Neuronal stem cell (in vitro differentiated cells): ENCODE results near the gene CD8A.

ENCODE experiments used
- DNase-seq: peaks from one replicate; pipeline ENCODE4 v3.0.0-alpha.2; 2013; ENCODE audit warnings: low spot score
- H2AFZ ChIP-seq: one replicate; pipeline ENCODE4 v1.6.1; 2013; ENCODE audit warnings: mild to moderate bottlenecking, low read length, inconsistent platforms
- H2AK5ac ChIP-seq: 2 replicates; pipeline ENCODE4 v1.6.1; 2013; ENCODE audit warnings: low read depth, mild to moderate bottlenecking, inconsistent platforms, low read length, moderate library complexity, mixed read lengths
- H2BK120ac ChIP-seq: 2 replicates; pipeline ENCODE4 v1.6.1; 2013; ENCODE audit warnings: low read depth, mild to moderate bottlenecking, inconsistent platforms, low read length, moderate library complexity, mixed read lengths
- H2BK12ac ChIP-seq: one replicate; pipeline ENCODE4 v1.6.1; 2013; ENCODE audit warnings: low read length, inconsistent platforms
- H2BK15ac ChIP-seq: 2 replicates; pipeline ENCODE4 v1.6.1; 2013; ENCODE audit warnings: mild to moderate bottlenecking, low read length, inconsistent platforms, mixed read lengths
- H2BK5ac ChIP-seq: one replicate; pipeline ENCODE4 v1.6.1; 2013; ENCODE audit warnings: inconsistent platforms, mild to moderate bottlenecking, low read length, moderate library complexity
- H3K14ac ChIP-seq: one replicate; pipeline ENCODE4 v1.6.1; 2013; ENCODE audit warnings: low read length, inconsistent platforms
- H3K18ac ChIP-seq: 2 replicates; pipeline ENCODE4 v1.6.1; 2013; ENCODE audit warnings: low read length, inconsistent platforms
- H3K23ac ChIP-seq: 2 replicates; pipeline ENCODE4 v1.6.1; 2013; ENCODE audit warnings: low read depth, mild to moderate bottlenecking, mixed read lengths, low read length, inconsistent platforms; ENCODE audit not compliant: poor library complexity
- H3K27ac ChIP-seq: replicated peaks from 3 replicates; pipeline ENCODE4 v1.5.1; 2013; ENCODE audit warnings: low read length, inconsistent platforms
- H3K27me3 ChIP-seq, 3 experiments: 2 replicates each; pipeline ENCODE4 v1.6.1; 2013; ENCODE audit warnings: low read length in 3 of 3, mild to moderate bottlenecking in 2 of 3, inconsistent platforms in 1 of 3, low read depth in 1 of 3, mixed read lengths in 1 of 3, moderate library complexity in 1 of 3; ENCODE audit not compliant: control insufficient read depth in 3 of 3, insufficient read depth in 3 of 3
- H3K36me3 ChIP-seq, 2 donors: replicated peaks in 1 of 2; 2 replicates each; pipeline ENCODE4 v1.6.1; 2013; ENCODE audit warnings: low read length in 2 of 2; ENCODE audit not compliant: control insufficient read depth in 2 of 2, insufficient read depth in 2 of 2
- H3K4ac ChIP-seq: 2 replicates; pipeline ENCODE4 v1.6.1; 2013; ENCODE audit warnings: inconsistent platforms, mild to moderate bottlenecking, low read length, moderate library complexity
- H3K4me1 ChIP-seq, 2 donors: 1 replicate in 1 of 2; 2 replicates in 1 of 2; pipeline ENCODE4 v1.6.1; 2013; ENCODE audit warnings: low read length in 2 of 2, low read depth in 1 of 2; ENCODE audit not compliant: control insufficient read depth in 2 of 2, insufficient read depth in 1 of 2
- H3K4me2 ChIP-seq: one replicate; pipeline ENCODE4 v1.6.1; 2013; ENCODE audit warnings: mild to moderate bottlenecking, low read length, inconsistent platforms; ENCODE audit not compliant: insufficient read depth, poor library complexity, severe bottlenecking
- H3K4me3 ChIP-seq, 2 donors: 2 replicates each; pipeline ENCODE4 v1.5.1; 2013; ENCODE audit warnings: low read length in 2 of 2, mild to moderate bottlenecking in 2 of 2, inconsistent platforms in 1 of 2, moderate library complexity in 1 of 2
- H3K79me1 ChIP-seq: one replicate; pipeline ENCODE4 v1.6.1; 2013; ENCODE audit warnings: low read depth, mild to moderate bottlenecking, inconsistent platforms, low read length, moderate library complexity
- H3K9ac ChIP-seq: one replicate; pipeline ENCODE4 v1.6.1; 2013; ENCODE audit warnings: mild to moderate bottlenecking, low read depth, low read length, inconsistent platforms; ENCODE audit not compliant: poor library complexity
- H3K9me3 ChIP-seq, 2 donors: replicated peaks in 1 of 2; 2 replicates each; pipeline versions ENCODE3 to v1.6.1; 2013; ENCODE audit warnings: low read length in 2 of 2, mild to moderate bottlenecking in 2 of 2, inconsistent platforms in 1 of 2, low read depth in 1 of 2, mixed read lengths in 1 of 2, moderate library complexity in 1 of 2; ENCODE audit not compliant: control insufficient read depth in 2 of 2, insufficient read depth in 1 of 2
- H4K8ac ChIP-seq: one replicate; pipeline ENCODE4 v1.6.1; 2013; ENCODE audit warnings: low read depth, mild to moderate bottlenecking, inconsistent platforms, low read length, moderate library complexity
- H4K91ac ChIP-seq: one replicate; pipeline ENCODE4 v1.6.1; 2013; ENCODE audit warnings: low read length, low read depth, mild to moderate bottlenecking, inconsistent platforms; ENCODE audit not compliant: poor library complexity
- WGBS, 2 donors: extraction: QIAGEN DNeasy Blood & Tissue Kit; methylation state at CpG; one replicate each; pipeline ENCODE4 v1.1.7; 2013; ENCODE audit warnings: missing lambda C conversion rate in 2 of 2, mixed read lengths in 1 of 2; ENCODE audit not compliant: insufficient read length in 2 of 2, insufficient replicate concordance in 1 of 2; ENCODE audit errors: extremely low coverage in 2 of 2; 5-methylcytosine and 5-hydroxymethylcytosine counted together

The CD8A gene

DNA sequence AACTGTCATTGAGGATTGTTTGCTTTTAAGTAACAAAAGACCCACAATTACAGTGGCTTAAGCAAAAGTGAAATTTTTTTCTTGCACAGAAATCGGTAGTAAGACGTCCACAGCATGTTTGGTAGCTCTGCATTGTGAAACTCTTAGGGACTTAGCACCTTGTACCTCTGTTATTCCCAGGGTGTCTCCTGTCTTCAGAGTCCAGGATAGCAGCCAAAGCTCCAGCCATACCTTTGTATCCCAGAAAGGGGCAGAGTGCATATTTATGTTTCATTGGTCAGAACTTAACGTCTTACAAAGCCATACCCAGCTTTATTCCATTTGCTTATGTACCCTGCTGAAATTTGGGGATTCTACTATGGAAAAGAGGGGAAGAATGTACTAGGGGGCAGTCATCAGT is 37.8 kb downstream of the CD8A start:
- Histone ChIP-seq H2BK12ac (no peak overlapping the region), H3K14ac (no peak overlapping the region), H3K4ac (no peak overlapping the region), H3K9ac (no peak overlapping the region), H3K4me1 (peaks cover 0 to 1% of the 10 kb centered on the region in 2 donors), H2BK5ac (no peak overlapping the region), H3K23ac (no peak overlapping the region), H2AK5ac (no peak overlapping the region), H3K27ac (no peak overlapping the region), H3K27me3 (no peaks in the 10 kb centered on the region), H3K18ac (no peak overlapping the region), H2BK15ac (no peak overlapping the region), H3K79me1 (no peaks in the 10 kb centered on the region), H2BK120ac (no peak overlapping the region), H3K9me3 (peaks cover 2 to 49% of the 10 kb centered on the region in 2 donors), H3K4me3 (no peak overlapping the region), H3K4me2 (no peak overlapping the region), H4K8ac (no peak overlapping the region), H3K36me3 (peaks cover 8 to 64% of the 10 kb centered on the region in 2 donors), H4K91ac (no peak overlapping the region), H2AFZ (no peak overlapping the region)
- WGBS, 2 donors: no CpG with 5 or more reads among the region's 3 CpGs
- no peak for DNase-seq

DNA sequence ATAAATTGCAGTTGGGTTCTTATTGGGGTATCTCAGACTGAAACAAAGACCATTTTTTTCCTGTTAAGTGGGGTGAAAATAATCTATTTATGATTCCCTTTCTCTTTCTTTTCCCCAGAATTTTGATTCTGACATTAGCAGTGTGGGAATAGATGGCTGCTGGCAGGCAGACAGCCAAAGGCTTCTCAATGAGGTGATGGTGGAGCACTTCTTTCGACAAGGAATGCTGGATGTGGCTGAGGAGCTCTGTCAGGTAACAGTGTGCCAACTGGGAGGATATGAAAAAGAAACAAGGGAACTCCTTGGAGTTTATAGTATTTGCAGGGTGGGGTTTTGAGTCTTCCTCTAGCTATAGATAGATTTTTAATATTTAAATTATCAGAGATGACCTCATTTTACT is 38.9 kb downstream of the CD8A start:
- H3K27ac ChIP-seq: no peak overlapping the region
- no peak overlapping the region for H2BK5ac ChIP-seq
- no peaks in the 10 kb centered on the region for H3K79me1 ChIP-seq
- no peak overlapping the region for H2BK120ac ChIP-seq
- H3K36me3 ChIP-seq: peaks cover 8 to 60% of the 10 kb centered on the region in 2 donors
- H3K27me3 ChIP-seq: no peaks in the 10 kb centered on the region
- no peak overlapping the region for H3K23ac ChIP-seq
- no peak overlapping the region for H2AK5ac ChIP-seq
- H2BK15ac ChIP-seq: no peak overlapping the region
- peaks cover 2 to 49% of the 10 kb centered on the region in 2 donors for H3K9me3 ChIP-seq
- no peak overlapping the region for H4K8ac ChIP-seq
- no peak overlapping the region for H3K4me2 ChIP-seq
- H2BK12ac ChIP-seq: no peak overlapping the region
- H2AFZ ChIP-seq: no peak overlapping the region
- H3K4me1 ChIP-seq: peaks cover 0 to 6% of the 10 kb centered on the region in 2 donors
- no peak for DNase-seq
- no peak overlapping the region for H3K18ac ChIP-seq
- WGBS, 2 donors: no CpG with 5 or more reads among the region's 1 CpG
- no peak overlapping the region for H3K9ac ChIP-seq
- H3K4me3 ChIP-seq: no peak overlapping the region
- no peak overlapping the region for H3K14ac ChIP-seq
- H4K91ac ChIP-seq: no peak overlapping the region
- no peak overlapping the region for H3K4ac ChIP-seq

DNA sequence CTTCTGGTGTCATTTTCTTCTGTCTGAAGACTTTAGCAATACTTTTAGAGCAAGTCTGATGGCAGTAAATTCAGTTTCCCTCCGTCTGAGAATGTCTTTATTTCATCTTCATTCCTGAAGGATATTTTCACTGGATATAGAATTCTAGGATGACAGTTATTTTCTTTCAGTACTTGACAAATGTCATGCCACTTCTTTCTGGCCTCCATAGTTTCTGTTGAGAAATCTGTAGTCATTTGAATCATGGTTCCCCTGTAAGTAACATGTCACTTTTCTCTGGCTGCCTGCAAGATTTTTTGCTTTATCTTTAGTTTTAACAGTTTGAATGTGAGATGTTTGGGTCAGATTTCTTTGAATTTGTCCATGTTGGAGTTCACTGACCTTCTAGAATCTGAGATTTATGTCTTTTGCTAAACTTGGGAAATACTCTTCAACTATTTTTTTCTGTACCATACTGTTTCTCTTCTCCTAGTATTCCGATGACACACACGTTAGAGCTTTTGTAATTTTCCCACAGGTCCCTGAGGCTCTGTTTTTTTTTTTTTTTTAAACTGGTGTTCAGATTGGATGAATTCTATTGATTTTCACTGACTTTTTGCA is 40.4 kb downstream of the CD8A start:
- Histone ChIP-seq H2BK5ac (no peak overlapping the region), H2BK12ac (no peak overlapping the region), H3K36me3 (peaks cover 8 to 60% of the 10 kb centered on the region in 2 donors), H2BK120ac (no peak overlapping the region), H3K27ac (no peak overlapping the region), H2BK15ac (no peak overlapping the region), H3K18ac (no peak overlapping the region), H3K4ac (no peak overlapping the region), H3K23ac (no peak overlapping the region), H2AK5ac (no peak overlapping the region), H3K9me3 (peaks cover 2 to 45% of the 10 kb centered on the region in 2 donors), H3K27me3 (no peaks in the 10 kb centered on the region), H2AFZ (no peak overlapping the region), H3K4me1 (peaks cover 0 to 6% of the 10 kb centered on the region in 2 donors), H3K79me1 (no peaks in the 10 kb centered on the region), H4K91ac (no peak overlapping the region), H3K4me3 (no peak overlapping the region), H3K4me2 (no peak overlapping the region), H3K9ac (no peak overlapping the region), H4K8ac (no peak overlapping the region), H3K14ac (no peak overlapping the region)
- DNase-seq: no peak
- no CpG with 5 or more reads among the region's 3 CpGs for WGBS, 2 donors

DNA sequence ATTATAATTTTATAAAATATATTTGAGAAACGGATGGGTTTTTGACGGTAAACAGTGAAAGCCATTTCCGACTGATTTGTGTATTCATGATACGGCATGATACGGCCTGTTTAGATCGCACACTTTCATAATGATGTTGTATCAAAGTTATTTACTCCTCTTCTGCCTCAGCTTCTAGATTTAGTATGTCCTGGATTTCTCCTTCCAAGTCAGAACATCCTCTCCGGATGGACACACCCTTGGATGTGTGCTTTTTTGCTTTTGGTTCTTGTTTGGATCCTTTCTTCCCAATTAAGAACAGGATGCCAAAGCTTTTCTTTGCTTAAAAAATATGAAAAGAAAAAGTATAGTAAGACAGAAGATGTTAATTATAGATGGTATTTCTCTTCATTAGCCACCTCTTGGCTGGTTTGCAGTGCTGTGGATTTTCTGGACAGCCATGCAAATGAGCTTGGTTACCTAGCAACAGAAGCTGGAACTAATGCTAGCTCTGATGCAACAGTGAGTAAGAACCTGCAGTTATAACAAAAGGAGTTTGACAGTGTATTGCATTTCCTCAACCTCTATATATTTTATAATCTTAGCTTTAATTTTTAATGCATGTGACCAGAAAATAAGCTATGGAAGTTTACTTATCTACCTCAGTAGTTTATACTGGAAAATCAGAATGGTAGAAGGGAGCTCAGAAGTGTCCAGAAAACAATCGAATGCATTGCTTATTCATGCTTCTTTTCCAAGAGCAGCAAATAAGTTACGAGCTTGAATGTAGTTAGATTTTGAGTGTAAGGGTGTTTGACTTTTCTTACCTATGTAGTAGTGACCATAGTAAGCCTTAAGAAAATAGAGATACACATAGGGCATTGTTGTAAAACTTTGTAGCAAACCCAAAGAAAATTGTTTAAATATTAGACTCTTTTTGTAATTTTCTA is 42.7 kb downstream of the CD8A start:
- Histone ChIP-seq H3K27me3 (no peaks in the 10 kb centered on the region), H4K91ac (no peak overlapping the region), H3K4me3 (no peak overlapping the region), H3K27ac (no peak overlapping the region), H3K36me3 (peaks cover 5 to 55% of the 10 kb centered on the region in 2 donors), H3K9ac (no peak overlapping the region), H2BK120ac (no peak overlapping the region), H3K9me3 (peaks cover 2 to 44% of the 10 kb centered on the region in 2 donors), H3K18ac (no peak overlapping the region), H3K4me1 (peaks cover 0 to 6% of the 10 kb centered on the region in 2 donors), H4K8ac (no peak overlapping the region), H3K4ac (no peak overlapping the region), H3K14ac (no peak overlapping the region), H2BK5ac (no peak overlapping the region), H2AK5ac (no peak overlapping the region), H3K79me1 (peaks cover 2% of the 10 kb centered on the region), H2AFZ (no peak overlapping the region), H2BK15ac (no peak overlapping the region), H2BK12ac (no peak overlapping the region), H3K23ac (no peak overlapping the region), H3K4me2 (no peak overlapping the region)
- no CpG with 5 or more reads among the region's 9 CpGs for WGBS, 2 donors
- DNase-seq: no peak
